ENCODE results near the gene ECHS1.
"Not testable (repeated sequence)": the region's sequence is repeated elsewhere in the genome, so short reads cannot be mapped to it uniquely, and the experiment has no call there.

The ECHS1 gene

DNA sequence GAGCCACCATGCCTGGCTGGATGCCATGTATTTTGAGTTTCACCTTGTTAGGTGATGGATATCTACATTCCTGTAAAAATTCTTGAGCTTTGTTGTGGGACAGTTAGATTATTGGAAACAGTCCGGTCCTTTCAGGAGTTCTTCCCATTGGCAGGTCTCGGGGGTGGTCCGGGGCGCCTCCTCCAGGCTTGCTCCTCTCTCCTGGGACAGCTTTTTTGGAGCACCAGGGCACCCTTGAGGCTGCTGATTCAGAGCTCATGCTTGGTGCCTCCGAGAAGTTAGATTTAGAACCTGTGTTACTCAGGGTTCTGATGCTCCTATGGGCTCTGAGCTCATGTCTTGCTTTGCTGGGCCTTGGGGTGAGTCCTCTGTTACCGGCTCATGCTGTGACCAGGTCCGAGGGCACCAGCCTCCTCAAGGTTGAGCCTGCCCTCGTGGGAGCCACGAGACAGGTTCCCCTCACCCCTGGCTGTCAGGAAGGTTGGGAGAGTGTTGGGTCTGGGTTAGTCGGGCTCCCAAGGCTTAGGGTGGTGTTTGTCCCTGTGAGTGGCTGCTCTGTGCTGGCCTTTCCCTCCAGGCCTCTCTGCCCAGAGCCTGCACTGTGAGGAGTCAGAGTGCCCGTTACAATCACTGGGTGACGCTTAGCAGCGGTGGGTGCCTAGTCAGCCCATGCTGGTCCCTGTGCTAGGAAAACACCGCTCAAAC lies 45.3 kb upstream of the ECHS1 start:
- TF ChIP-seq CTCF (IDR thresholded peaks at IDR 0.05): no peak
- no peak for TF ChIP-seq ZFX (IDR thresholded peaks at IDR 0.05; ENCODE audit: borderline replicate concordance)
- H3K27ac ChIP-seq: no peak overlapping the region

GRCh38 chr10:133415752-133416151 lies 42.6 kb upstream of the ECHS1 start:
- TF ChIP-seq CTCF (IDR thresholded peaks at IDR 0.05) (no peak), ZFX (IDR thresholded peaks at IDR 0.05; ENCODE audit: borderline replicate concordance) (no peak)
- no peak overlapping the region for H3K27ac ChIP-seq

- not testable (repeated sequence) for H3K27ac ChIP-seq
These were observed 41.2 kb upstream of the ECHS1 start for GRCh38 chr10:133414401-133414800.

DNA sequence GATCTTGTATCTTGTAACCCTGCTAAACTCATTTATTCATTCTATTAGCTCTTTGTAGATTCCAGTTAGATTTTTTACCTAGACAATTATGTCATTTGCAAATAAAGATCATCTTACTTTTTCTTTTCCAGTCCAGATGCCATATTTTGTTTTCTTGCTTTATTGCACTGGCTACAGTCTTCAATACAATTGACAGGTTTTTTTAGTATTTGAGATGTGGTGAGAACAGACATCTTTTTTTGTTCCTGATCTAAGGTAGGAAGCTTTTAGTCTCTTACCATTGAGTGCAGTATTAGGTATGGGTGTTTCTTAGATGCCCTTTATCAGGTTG lies 39.2 kb upstream of the ECHS1 start:
- H3K27ac ChIP-seq: no peak overlapping the region
- TF ChIP-seq ZFX (IDR thresholded peaks at IDR 0.05; ENCODE audit: borderline replicate concordance) (no peak), CTCF (IDR thresholded peaks at IDR 0.05) (no peak)

DNA sequence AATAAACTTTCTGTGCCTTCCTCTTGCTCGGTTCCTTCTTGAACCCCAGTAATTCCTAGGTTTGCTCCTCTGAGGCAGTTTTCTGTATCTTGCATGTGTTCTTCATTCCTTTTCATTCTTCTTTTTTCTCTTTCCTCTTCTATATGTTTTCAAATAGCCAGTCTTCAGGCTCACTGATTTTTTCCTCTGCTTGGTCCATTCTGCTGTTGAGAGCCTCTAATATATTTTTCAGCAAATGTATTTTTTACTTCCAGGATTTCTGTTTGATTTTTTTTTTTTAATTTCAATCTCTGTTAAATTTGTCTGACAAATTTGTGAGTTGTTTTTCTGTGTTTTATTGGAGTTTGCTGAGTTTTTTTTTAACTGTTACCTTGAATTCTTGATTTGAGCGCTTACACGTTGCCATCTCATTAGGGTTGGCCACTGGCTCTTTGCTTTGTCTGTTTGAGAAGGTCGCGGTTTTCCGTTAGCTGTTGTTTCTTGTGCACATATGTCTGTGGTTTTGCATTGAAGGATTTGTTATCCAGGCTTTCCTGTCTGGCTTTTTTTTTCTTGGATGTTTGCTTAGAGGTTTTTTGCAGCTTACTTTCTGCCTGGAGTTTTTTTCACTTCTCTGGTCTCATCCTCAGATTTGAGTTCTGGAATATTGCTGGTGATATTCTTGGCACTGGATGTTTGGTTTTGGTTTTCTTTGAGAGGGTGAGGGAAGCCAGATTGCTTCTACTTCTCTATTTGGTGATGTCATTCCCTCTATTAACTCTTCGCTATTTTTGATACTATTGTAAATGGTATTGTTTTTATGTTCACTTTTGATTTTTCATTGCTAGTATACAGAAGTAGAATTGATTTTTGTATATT lies 38.6 kb upstream of the ECHS1 start:
- H3K27ac ChIP-seq: no peak overlapping the region
- no peak for TF ChIP-seq CTCF (IDR thresholded peaks at IDR 0.05)
- no peak for TF ChIP-seq ZFX (IDR thresholded peaks at IDR 0.05; ENCODE audit: borderline replicate concordance)

DNA sequence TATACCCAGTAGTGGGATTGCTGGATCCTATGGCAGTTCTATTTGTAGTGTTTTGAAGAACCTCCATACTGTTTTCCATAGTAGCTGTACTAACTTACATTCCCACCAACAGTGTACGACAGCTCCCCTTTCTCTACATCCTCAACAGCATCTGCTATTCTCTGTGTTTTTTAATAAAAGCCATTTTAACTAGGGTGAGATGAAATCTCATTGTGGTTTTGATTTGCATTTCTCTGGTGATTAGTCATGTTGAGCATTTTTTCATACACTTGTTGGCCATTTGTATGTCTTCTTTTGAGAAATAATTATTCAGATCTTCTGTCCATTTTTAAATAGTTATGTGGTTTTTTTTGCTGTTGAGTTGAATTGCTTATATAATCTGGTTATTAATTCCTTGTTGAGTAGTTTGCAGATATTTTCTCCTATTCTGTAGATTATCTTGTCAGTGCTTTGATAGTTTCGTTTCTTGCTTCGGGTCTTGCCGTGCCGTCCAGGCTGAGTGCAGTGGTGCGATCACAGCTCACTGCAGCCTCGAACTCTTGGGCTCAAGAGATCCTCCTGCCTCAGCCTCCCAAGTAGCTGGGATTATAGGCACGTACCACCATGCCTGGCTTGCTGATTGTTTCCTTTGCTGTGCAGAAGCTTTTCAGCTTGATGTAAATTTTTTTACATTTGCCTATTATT lies 32.8 kb upstream of the ECHS1 start:
- H3K27ac ChIP-seq: no peak overlapping the region

DNA sequence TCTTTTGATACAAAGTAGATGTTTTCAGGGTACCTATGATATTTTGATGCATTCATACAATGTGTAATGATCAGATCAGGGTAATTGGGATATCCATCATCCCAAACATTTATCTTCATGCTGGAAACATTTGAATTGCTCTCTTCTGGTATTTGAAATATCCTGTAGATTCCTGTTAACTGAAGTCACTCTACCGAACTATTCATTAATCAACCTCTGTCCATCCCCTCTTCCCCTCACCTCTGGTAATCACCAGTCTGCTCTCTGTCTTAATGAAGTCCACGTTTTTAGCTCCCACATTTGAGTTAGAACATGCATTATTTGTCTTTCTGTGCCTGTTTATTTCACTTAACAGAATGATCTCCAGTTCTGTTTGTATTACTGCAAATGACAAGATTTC lies 32.1 kb upstream of the ECHS1 start:
- no peak overlapping the region for H3K27ac ChIP-seq
- TF ChIP-seq CTCF (IDR thresholded peaks at IDR 0.05) (no peak), ZFX (IDR thresholded peaks at IDR 0.05; ENCODE audit: borderline replicate concordance) (no peak)

More for the DNA sequence above, 32.8 kb upstream of the ECHS1 start:
- TF ChIP-seq CTCF (IDR thresholded peaks at IDR 0.05) (no peak), ZFX (IDR thresholded peaks at IDR 0.05; ENCODE audit: borderline replicate concordance) (no peak)

All from 22Rv1 (cell line).